ENCODE measurements around the gene INAFM1. TPM values are rescaled to one million over a fixed set of nuclear protein-coding genes. Genes with fewer than 3 reads are reported as not detected.
A peak's percentile ranks its signal among the peaks of the same experiment; 100 is the strongest.

INAFM1 gene
- total and polyA plus RNA-seq, 2 donors (not counting 1 experiment from before 2014, with no cell fraction given), result 6.6 to 13.6 TPM

GRCh38 chr19:47305309-47305751 is 30.6 kb downstream of the INAFM1 start:
- Histone ChIP-seq H3K36me3 (replicated peaks in 1 of 2; ENCODE audit: control extremely low read depth in 1 of 2, control insufficient read depth in 1 of 2, extremely low read depth in 1 of 2, insufficient read depth in 2 of 2, low read length in 1 of 2) (no peaks in the 10 kb centered on the region), H3K4me2 (replicated peaks; ENCODE audit: low read depth, low read length, poor library complexity, severe bottlenecking) (no peak overlapping the region), H3K9ac (ENCODE audit: low read length) (no peak overlapping the region), H3K4me1 (ENCODE audit: control insufficient read depth in 2 of 2, insufficient read depth in 2 of 2, low read length in 2 of 2) (peaks cover 11% of the 10 kb centered on the region in 2 donors), H4K20me1 (ENCODE audit: control insufficient read depth, insufficient read depth, low read length, poor library complexity, severe bottlenecking) (no peaks in the 10 kb centered on the region), H3K79me2 (ENCODE audit: control insufficient read depth, insufficient read depth, low read length) (no peaks in the 10 kb centered on the region), H3K4me3 (ENCODE audit: control extremely low read depth in 1 of 5, extremely low read depth in 1 of 5, insufficient read depth in 1 of 5, low read depth in 2 of 5, low read length in 4 of 5) (no peak overlapping the region), H2AFZ (ENCODE audit: insufficient read depth, low read depth, low read length, poor library complexity, severe bottlenecking) (no peak overlapping the region), H3K27me3 (replicated peaks in 1 of 4; ENCODE audit: control extremely low read depth in 1 of 4, control insufficient read depth in 3 of 4, insufficient read depth in 4 of 4, low read length in 3 of 4) (peaks cover 0 to 21% (median 2%) of the 10 kb centered on the region in 4 experiments), H3K9me3 (ENCODE audit: control extremely low read depth in 1 of 3, control insufficient read depth in 2 of 3, insufficient read depth in 1 of 3, low read length in 2 of 3) (peaks cover 0 to 9% (median 0%) of the 10 kb centered on the region in 3 donors), H3K27ac (ENCODE audit: low read length in 2 of 2) (no peak overlapping the region)
- ATAC-seq (ENCODE audit: low read depth), result peak; percentile 56
- 11% methylated on average over 12 of the region's 14 CpGs for WGBS (ENCODE audit: insufficient coverage)
- POLR2A ChIA-PET, result no interaction called here
- Mint-ChIP-seq H3K4me3 (peak overlapping the region; percentile 12), H3K27ac (no peak overlapping the region), H3K4me1 (peaks cover 15% of the 10 kb centered on the region), H3K27me3 (peaks cover 18% of the 10 kb centered on the region), H3K9me3 (ENCODE audit: insufficient read depth) (no peaks in the 10 kb centered on the region)
- intact Hi-C loops (cut with micrococcal nuclease), result loop anchor here (1.0 to 5.0 kb wide), 2 partner anchors 42 to 156 kb away; partner anchors contain the start of gene DHX34
- CTCF ChIA-PET, result interaction anchor here (0.6 to 3.1 kb wide), 12 partner anchors 8 to 393 kb away, joined by 3 to 19 read pairs (median 4); no protein-coding TSS in a partner anchor
- TF ChIP-seq EZH2 (IDR thresholded peaks at IDR 0.05; ENCODE audit: borderline replicate concordance, insufficient read depth, low read depth, low read length, poor library complexity, severe bottlenecking) (no peak), CTCF (IDR thresholded peaks at IDR 0.05) (peak; percentile 87)
- DNase-seq, result peak; percentile 71

DNA sequence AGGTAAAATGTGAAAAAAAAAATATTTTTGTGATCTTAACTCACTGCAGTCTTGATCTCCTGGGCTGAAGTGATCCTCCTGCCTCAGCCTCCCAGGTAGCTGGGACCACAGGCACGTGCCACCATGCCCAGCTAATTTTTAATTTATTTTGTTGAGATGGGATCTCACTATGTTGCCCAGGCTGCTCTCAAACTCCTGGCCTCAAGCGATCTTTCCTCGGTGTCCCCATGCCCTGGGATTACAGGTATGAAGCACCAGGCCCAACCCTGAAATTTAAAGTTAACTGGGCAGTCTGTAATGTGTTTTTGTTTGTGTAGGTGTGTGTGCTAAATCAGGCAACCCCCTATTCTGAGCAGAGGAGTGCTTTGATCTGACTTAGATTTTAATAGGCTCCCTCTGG is 31.6 kb downstream of the INAFM1 start:
- Histone ChIP-seq H3K27ac (ENCODE audit: low read length in 2 of 2) (no peak overlapping the region), H2AFZ (ENCODE audit: insufficient read depth, low read depth, low read length, poor library complexity, severe bottlenecking) (no peak overlapping the region), H3K4me2 (replicated peaks; ENCODE audit: low read depth, low read length, poor library complexity, severe bottlenecking) (no peak overlapping the region), H4K20me1 (ENCODE audit: control insufficient read depth, insufficient read depth, low read length, poor library complexity, severe bottlenecking) (no peaks in the 10 kb centered on the region), H3K4me1 (ENCODE audit: control insufficient read depth in 2 of 2, insufficient read depth in 2 of 2, low read length in 2 of 2) (peaks cover 11% of the 10 kb centered on the region in 2 donors), H3K79me2 (ENCODE audit: control insufficient read depth, insufficient read depth, low read length) (no peaks in the 10 kb centered on the region), H3K27me3 (replicated peaks in 1 of 4; ENCODE audit: control extremely low read depth in 1 of 4, control insufficient read depth in 3 of 4, insufficient read depth in 4 of 4, low read length in 3 of 4) (peaks cover 0 to 18% (median 2%) of the 10 kb centered on the region in 4 experiments), H3K4me3 (ENCODE audit: control extremely low read depth in 1 of 5, extremely low read depth in 1 of 5, insufficient read depth in 1 of 5, low read depth in 2 of 5, low read length in 4 of 5) (no peak overlapping the region), H3K9me3 (ENCODE audit: control extremely low read depth in 1 of 3, control insufficient read depth in 2 of 3, insufficient read depth in 1 of 3, low read length in 2 of 3) (peaks cover 0 to 9% (median 0%) of the 10 kb centered on the region in 3 donors), H3K9ac (ENCODE audit: low read length) (no peak overlapping the region), H3K36me3 (replicated peaks in 1 of 2; ENCODE audit: control extremely low read depth in 1 of 2, control insufficient read depth in 1 of 2, extremely low read depth in 1 of 2, insufficient read depth in 2 of 2, low read length in 1 of 2) (no peaks in the 10 kb centered on the region)
- ChIA-PET CTCF (interaction anchor here (0.9 to 3.1 kb wide), 6 partner anchors 9 to 96 kb away, joined by 3 to 19 read pairs (median 4); no protein-coding TSS in a partner anchor), POLR2A (no interaction called here)
- H3K27ac Mint-ChIP-seq, result no peak overlapping the region
- DNase-seq (no peak), ATAC-seq (ENCODE audit: low read depth) (no peak)
- H3K4me1 Mint-ChIP-seq, result peaks cover 12% of the 10 kb centered on the region
- H3K27me3 Mint-ChIP-seq, result peaks cover 26% of the 10 kb centered on the region
- no peaks in the 10 kb centered on the region for H3K9me3 Mint-ChIP-seq (ENCODE audit: insufficient read depth)
- intact Hi-C loops (cut with micrococcal nuclease), result loop anchor here (5.0 kb wide), 1 partner anchor 41 kb away; the partner anchor contains the start of gene DHX34
- WGBS (ENCODE audit: insufficient coverage), result 92% methylated on average over 2 of the region's 3 CpGs
- TF ChIP-seq EZH2 (IDR thresholded peaks at IDR 0.05; ENCODE audit: borderline replicate concordance, insufficient read depth, low read depth, low read length, poor library complexity, severe bottlenecking) (no peak), CTCF (IDR thresholded peaks at IDR 0.05) (no peak)
- H3K4me3 Mint-ChIP-seq, result no peak overlapping the region

All from B cell (primary cell).